ENCODE data around the gene TEX36.
"Not testable (repeated sequence)": the region's sequence is repeated elsewhere in the genome, so short reads cannot be mapped to it uniquely, and the experiment has no call there.

Gene TEX36, protein sequence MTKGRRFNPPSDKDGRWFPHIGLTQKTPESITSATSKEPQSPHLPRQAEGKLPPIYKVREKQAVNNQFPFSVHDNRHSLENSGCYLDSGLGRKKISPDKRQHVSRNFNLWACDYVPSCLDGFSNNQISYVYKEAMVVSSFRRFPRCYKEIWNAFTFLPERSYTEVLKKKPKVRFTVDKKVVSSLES

GRCh38 chr10:125683063-125683462 is at the start of gene TEX36:
Gene TEX36 (minus strand): TSS chr10:125683163. CDS start chr10:125682989, 174 bp downstream.
- no peak for DNase-seq

GRCh38 chr10:125727436-125727835 is 44.5 kb upstream of the TEX36 start:
- no peak for DNase-seq

DNA sequence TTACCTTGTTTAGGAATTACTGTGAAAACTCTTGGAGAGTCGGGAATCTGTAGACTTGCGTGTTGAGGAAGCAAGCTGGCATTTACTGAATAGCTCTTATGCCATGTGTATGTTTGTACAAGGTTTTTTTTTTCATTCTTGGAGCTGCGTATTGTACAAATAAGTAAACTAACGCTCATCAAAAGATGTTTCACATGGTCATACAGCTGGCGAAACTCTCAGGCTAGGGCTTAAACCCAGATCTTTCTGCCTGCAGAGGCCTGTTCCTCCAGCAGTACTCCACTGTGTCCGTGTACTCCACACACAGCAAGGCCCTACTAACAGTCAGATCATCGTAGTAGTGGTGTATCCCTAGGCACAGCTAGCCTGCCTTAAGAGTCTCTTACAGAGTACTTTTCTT is 44.0 kb upstream of the TEX36 start:
- no peak for DNase-seq

DNA sequence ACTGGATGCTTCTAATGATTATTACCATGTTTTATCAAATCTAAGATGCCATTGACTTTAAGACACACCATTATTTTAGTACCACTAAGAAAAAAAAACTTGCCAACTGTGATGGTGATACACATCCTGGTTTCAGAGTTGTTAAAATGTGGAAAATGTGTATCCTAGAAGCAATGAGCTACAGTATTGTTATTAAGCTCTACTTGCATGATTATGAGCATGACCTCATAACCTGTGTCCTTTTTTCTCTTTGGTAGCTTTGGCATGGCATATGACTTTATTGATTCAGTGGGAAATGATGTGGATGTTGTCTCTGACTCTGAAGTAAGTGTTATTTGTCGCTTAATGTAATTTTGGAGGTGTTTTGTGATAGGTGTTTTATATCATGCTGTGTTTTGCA is 39.8 kb upstream of the TEX36 start:
- no peak for DNase-seq

GRCh38 chr10:125721035-125721434 is 38.1 kb upstream of the TEX36 start:
- no peak for DNase-seq

GRCh38 chr10:125720002-125720382 is 37.0 kb upstream of the TEX36 start:
- DNase-seq, result peak in 1 of 2 donors; percentile 4

- DNase-seq, result peak; percentile 99
Measured at GRCh38 chr10:125719173-125720001, 36.4 kb upstream of the TEX36 start, which contains the start of gene EDRF1. Gene EDRF1 (plus strand): TSS chr10:125719709. CDS start chr10:125719808, 99 bp downstream.

- DNase-seq, result not testable (repeated sequence)
Measured at GRCh38 chr10:125714728-125715127, 31.8 kb upstream of the TEX36 start.

DNA sequence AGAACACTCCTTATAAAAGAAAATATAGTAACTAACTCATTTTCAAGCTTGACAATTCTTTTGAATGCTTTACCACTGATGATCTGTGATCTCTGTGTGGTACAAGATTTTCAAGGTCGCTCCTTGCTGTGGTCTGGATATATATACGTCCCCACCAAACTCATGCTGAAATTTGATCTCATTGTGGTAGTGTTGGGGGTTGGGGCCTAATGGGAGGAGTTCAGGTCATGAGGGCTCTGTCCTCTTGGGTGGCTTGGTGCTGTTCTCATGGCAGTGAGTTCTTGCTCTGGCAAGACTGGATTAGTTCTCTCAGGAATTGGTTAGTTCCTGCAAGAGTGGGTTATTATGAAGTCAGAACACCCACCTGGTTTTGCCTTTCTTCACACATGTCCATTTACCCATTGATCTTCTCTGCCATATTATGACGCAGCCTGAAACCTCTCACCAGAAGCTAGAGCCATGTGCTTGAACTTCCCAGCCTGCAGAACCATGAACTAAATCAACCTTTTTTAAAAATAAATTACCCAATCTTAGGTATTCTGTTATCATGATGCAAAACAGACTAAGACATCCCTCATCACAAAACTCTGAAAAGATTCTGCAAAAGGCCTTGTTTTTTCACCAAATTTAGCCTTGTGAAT is 28.3 kb upstream of the TEX36 start:
- DNase-seq, result no peak

GRCh38 chr10:125709553-125710474 is 26.9 kb upstream of the TEX36 start:
- DNase-seq, result no peak

DNA sequence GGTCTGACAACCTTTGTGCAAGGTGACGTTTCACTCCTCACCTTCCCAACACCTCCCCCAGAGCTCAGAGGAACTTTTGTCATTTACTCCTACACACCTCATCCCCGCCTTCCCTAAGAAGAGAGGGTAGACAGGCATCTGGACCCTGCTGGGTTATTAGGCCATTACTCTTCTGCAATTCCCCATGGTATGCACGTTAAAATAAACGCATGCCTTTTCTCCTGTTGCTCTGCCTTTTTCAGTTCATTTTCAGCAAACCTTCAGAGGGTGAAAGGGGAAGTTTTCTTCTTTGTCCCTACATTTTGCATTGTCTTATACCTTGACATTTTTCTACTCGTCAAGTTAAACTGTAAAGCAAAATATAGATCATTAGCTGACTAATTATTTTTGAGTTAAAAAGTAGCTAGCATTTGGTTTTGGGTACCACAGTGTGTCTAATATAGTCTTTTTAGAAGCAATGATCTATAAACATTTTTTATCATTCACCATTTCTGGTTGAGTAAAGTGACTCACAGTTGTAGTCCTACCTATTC is 26.1 kb upstream of the TEX36 start:
- no peak for DNase-seq

DNA sequence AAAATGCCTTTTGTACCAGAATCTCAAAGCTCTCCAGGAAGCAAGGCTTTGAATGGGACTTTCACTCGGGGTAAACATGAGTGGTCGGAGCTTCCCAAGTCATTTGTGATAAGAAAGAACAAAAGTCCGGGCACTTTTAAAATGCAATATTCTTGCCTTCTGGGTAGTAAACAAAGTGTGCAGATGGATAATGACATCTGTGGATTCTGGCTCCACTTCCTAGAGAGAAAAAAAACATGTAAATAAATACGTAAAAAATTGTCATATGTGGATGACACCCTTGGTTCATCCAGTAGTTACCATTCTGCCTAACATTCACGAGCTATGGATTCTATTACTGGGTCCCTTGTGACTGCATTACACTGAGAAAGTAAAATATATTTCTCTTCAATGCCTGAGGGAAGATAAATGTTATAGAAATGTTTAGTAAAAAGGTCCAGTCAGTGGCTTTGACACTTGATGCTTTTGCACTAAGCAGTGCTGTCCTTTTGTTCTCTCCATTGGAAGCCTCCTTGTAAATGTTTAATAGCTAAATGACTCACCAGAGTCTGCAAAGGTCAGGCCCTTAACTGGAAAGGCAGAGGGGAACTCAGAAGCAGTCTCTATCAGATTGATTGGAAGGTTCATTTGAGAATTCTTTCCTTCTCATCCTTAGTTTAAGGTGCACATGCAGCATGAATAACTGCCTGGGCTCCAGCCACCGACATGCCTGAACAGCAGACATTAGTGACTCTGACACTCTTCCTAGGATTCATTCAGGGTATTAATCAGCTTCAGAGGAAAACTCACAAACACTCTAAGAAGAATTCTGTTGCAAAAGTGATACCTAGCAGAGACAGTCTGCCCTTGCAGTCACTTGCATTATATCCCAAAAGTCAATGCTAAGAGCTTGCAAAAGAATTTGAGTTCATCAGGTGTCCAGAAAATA is 24.8 kb upstream of the TEX36 start:
- no peak for DNase-seq

GRCh38 chr10:125700355-125700911 is 17.5 kb upstream of the TEX36 start:
- DNase-seq, result no peak

DNA sequence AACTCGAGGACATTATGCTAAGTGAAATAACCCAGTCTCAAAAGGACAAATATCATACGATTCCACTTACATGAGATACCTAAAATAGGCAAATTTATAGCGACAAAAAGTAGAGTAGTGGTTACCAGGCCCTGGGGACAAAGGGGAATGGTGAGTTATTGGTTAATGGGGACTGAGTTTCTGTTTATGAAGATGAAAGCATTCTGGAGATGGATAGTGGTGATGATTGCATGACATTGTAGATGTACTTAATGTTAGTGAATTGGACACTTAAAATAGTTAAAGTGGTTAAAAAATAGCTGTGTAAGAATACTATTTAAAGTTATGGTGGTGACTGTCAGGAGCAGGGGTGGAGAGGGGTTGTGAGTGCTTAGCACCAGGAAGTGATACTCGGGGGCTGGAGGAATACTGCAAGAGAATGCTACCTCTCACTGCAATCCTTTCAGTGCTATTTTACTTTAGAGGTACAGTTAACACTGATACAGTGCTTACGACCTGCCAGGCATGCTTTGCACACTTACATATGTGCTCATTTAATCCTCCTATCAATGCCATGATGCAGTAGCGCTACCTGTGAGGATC is 16.7 kb upstream of the TEX36 start:
- DNase-seq, result no peak

- no peak for DNase-seq
Measured at GRCh38 chr10:125698481-125698998, 15.6 kb upstream of the TEX36 start.

DNA sequence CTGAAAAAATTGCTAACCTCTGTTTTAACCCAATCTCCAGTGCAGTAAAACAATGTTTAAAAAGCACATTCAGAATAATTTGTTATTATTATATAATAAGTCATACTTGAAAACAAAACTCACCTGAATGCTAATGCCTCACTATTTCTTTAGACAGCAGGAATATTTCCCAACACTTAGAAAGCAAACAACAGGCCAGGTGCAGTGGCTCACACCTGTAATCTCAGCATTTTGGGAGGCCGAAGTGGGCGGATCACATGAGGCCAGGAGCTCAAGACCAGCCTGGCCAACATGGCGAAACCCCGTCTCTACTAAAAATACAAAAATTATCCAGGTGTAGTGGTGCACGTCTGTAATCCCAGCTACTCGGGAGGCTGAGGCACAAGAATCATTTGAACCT is 13.9 kb upstream of the TEX36 start:
- DNase-seq, result not testable (repeated sequence)

GRCh38 chr10:125694883-125695282 is 11.9 kb upstream of the TEX36 start:
- no peak for DNase-seq

DNA sequence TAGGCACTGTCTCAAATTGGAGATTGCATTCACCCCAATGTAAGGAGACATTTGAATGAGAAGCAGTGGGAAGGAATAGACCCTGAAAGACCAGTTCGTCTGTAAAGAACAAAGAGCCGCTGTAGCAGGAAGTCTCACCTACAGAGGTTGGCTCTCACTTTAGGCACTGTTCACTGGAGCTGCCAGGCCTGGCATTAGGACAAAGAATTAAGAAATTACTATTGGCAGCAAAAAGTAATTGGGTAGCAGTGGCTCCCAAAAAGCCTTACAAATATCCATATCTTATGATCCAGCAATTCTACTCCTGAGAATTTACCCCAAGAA is 10.5 kb upstream of the TEX36 start:
- DNase-seq, result no peak

DNA sequence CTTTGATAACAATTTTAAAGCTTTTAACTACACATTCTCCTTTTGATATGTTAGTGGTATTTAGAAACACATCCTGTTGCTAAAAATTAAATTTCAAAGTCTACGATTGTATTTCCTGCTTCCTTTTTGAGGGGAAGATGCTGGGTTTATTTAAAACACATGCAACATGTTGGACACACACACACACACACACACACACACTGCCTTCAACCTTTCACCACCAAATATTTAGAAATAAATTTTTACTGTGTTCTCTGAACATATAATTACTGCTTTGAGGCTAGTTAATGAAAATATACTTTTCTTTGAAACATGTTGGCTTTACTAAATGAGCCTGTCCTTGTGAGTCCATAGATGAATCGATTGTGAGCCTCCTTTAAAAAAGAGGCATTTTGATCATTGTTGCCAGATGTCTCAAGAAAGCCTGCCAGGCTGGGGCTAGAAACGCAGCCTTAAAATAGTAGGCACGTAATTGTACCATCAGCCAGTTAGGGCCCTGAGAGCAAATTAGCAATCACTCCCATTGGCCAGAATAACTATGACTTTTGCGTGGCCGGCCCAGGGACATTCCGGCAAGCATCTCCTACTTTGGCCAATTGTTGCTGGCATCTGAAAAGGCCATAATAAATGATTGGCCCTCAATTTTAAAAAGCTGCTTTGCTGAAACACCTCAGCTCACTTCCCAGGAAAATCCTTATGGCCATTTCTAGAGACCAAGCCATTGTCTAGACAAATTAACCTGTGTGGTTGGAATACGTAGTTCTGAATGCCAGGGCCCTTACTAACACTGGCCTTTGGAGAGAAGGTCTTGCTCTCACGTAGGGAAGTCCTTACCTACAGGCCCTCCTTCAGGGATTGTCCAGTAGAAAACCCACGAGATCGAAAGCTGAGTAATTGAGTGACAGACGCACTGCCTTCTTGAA is 9.9 kb upstream of the TEX36 start:
- no peak for DNase-seq

All from activated CD4-positive, alpha-beta T cell treated with anti-CD3 and anti-CD28 coated beads for 4 hours (primary cell).